ENCODE results near the gene LRRC9. TPM values are rescaled to one million over a fixed set of nuclear protein-coding genes. Genes with fewer than 3 reads are reported as not detected.

The LRRC9 gene
- total and polyA plus RNA-seq, 2 donors (not counting 3 experiments of a cell fraction or from before 2014, with no cell fraction given): not detected

DNA sequence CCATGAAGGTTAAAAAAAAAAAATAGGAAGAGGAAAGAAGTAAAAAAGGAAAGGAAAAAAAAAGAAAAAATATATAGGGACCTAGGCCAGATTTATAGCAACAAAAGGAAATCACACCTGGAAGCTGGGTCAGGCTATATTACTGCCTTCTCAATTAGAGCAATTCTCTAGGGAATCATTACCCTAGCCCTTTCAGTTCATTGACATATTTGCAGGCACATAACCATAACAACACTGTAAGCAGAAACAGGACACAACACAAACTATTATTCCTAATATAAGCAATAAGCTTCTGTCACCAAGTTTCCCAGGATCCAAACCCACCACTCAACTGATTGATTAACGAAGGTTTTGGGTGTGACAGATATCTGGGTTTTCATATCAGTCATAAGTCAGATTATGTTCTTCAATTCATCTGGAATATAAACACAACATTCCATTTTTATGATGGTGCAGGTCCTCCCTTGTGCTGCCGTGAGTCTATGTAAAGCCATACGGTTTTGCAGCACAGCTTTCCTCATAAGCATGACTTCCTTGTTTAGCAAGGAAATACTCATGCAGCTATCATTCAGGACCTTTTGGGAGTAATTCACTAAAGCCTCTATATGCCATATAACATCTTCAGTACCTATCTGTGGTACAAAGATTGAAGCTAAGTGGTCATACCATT lies 176.0 kb downstream of the LRRC9 start:
- no peak for TF ChIP-seq POLR2AphosphoS5 (IDR thresholded peaks at IDR 0.05; ENCODE audit: insufficient read depth, low read depth, low read length)
- no peak for TF ChIP-seq JUN (IDR thresholded peaks at IDR 0.05; ENCODE audit: borderline replicate concordance, insufficient read depth, insufficient read length, low read depth)
- no peak for TF ChIP-seq MYC (IDR thresholded peaks at IDR 0.05; ENCODE audit: low read depth, low read length)
- TF ChIP-seq GATA2 (IDR thresholded peaks at IDR 0.05; ENCODE audit: insufficient read depth, insufficient read length, low read depth, low read length): no peak
- TF ChIP-seq EZH2 (IDR thresholded peaks at IDR 0.05; ENCODE audit: borderline replicate concordance, low read depth, low read length, severe bottlenecking): no peak
- Histone ChIP-seq H2AFZ (ENCODE audit: low read depth, low read length) (no peak overlapping the region), H3K4me2 (ENCODE audit: insufficient read depth, low read length) (no peak overlapping the region), H3K9me3 (replicated peaks; ENCODE audit: control insufficient read depth, insufficient read depth, low read length) (no peaks in the 10 kb centered on the region), H3K79me2 (ENCODE audit: control insufficient read depth, insufficient read depth, low read length) (peaks cover 84% of the 10 kb centered on the region), H4K20me1 (replicated peaks; ENCODE audit: control insufficient read depth, extremely low read depth, insufficient read depth, low read length) (peaks cover 2% of the 10 kb centered on the region), H3K4me3 (replicated peaks in 1 of 3; ENCODE audit: insufficient read depth in 1 of 3, low read depth in 1 of 3, low read length in 3 of 3) (no peak overlapping the region), H3K27me3 (ENCODE audit: control insufficient read depth in 2 of 2, insufficient read depth in 2 of 2, low read length in 2 of 2) (no peaks in the 10 kb centered on the region), H3K4me1 (ENCODE audit: control insufficient read depth, extremely low read depth, insufficient read depth, low read length) (peaks cover 20% of the 10 kb centered on the region), H3K9ac (replicated peaks; ENCODE audit: extremely low read depth, insufficient read depth, low read length) (no peak overlapping the region), H3K27ac (ENCODE audit: insufficient read depth, low read depth, low read length) (no peak overlapping the region), H3K9me1 (replicated peaks; ENCODE audit: control insufficient read depth, extremely low read depth, insufficient read depth, low read length) (no peaks in the 10 kb centered on the region), H3K36me3 (ENCODE audit: control insufficient read depth in 2 of 2, extremely low read depth in 1 of 2, insufficient read depth in 2 of 2, low read length in 2 of 2) (peaks cover 0 to 5% of the 10 kb centered on the region in 2 experiments)
- dilution Hi-C loops (cut with MboI; ENCODE audit: extremely low pct_ligation_motif_present, low sequenced_read_pairs) (no loop called here), intact Hi-C loops (cut with micrococcal nuclease) (no loop called here)
- POLR2A ChIA-PET: no interaction called here
- DNase-seq (ENCODE audit: low read depth, low spot score) (no peak), FAIRE-seq (no peak)
- BruUV-seq (replicated peaks): no TSS peak
- CTCF ChIA-PET: no interaction called here

DNA sequence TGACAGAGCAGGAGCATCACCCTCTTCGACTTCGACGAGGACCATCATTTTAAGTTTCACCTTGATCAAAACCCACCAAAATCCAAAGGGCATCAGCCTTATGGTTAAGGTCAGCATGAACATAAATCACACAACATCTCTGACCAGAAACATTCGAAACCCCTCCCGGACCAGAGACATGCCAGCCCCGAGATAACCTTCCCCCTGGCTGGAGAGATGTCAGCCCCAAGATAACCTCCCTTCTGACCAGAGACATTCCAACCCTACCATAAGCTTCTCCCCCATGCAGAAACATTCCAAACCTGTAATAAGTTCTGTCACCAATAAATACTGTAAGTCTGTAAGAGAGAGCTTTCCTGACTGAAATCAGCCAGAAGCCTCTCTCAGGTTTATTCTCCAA lies 178.0 kb downstream of the LRRC9 start:
- dilution Hi-C loops (cut with MboI; ENCODE audit: extremely low pct_ligation_motif_present, low sequenced_read_pairs): no loop called here
- DNase-seq (ENCODE audit: low read depth, low spot score) (no peak), FAIRE-seq (no peak)
- Histone ChIP-seq H3K9me3 (replicated peaks; ENCODE audit: control insufficient read depth, insufficient read depth, low read length) (no peaks in the 10 kb centered on the region), H3K79me2 (ENCODE audit: control insufficient read depth, insufficient read depth, low read length) (peaks cover 92% of the 10 kb centered on the region), H4K20me1 (replicated peaks; ENCODE audit: control insufficient read depth, extremely low read depth, insufficient read depth, low read length) (peaks cover 2% of the 10 kb centered on the region), H3K27ac (ENCODE audit: insufficient read depth, low read depth, low read length) (no peak overlapping the region), H3K4me2 (ENCODE audit: insufficient read depth, low read length) (no peak overlapping the region), H3K4me3 (replicated peaks in 1 of 3; ENCODE audit: insufficient read depth in 1 of 3, low read depth in 1 of 3, low read length in 3 of 3) (no peak overlapping the region), H2AFZ (ENCODE audit: low read depth, low read length) (no peak overlapping the region), H3K27me3 (ENCODE audit: control insufficient read depth in 2 of 2, insufficient read depth in 2 of 2, low read length in 2 of 2) (no peaks in the 10 kb centered on the region), H3K9ac (replicated peaks; ENCODE audit: extremely low read depth, insufficient read depth, low read length) (no peak overlapping the region), H3K9me1 (replicated peaks; ENCODE audit: control insufficient read depth, extremely low read depth, insufficient read depth, low read length) (no peaks in the 10 kb centered on the region), H3K36me3 (ENCODE audit: control insufficient read depth in 2 of 2, extremely low read depth in 1 of 2, insufficient read depth in 2 of 2, low read length in 2 of 2) (peaks cover 0 to 5% of the 10 kb centered on the region in 2 experiments), H3K4me1 (ENCODE audit: control insufficient read depth, extremely low read depth, insufficient read depth, low read length) (peaks cover 17% of the 10 kb centered on the region)
- ChIA-PET POLR2A (no interaction called here), CTCF (no interaction called here)
- TF ChIP-seq EZH2 (IDR thresholded peaks at IDR 0.05; ENCODE audit: borderline replicate concordance, low read depth, low read length, severe bottlenecking) (no peak), GATA2 (IDR thresholded peaks at IDR 0.05; ENCODE audit: insufficient read depth, insufficient read length, low read depth, low read length) (no peak), JUN (IDR thresholded peaks at IDR 0.05; ENCODE audit: borderline replicate concordance, insufficient read depth, insufficient read length, low read depth) (no peak), POLR2A (IDR thresholded peaks at IDR 0.05; ENCODE audit: low read depth, low read length) (no peak), FOS (IDR thresholded peaks at IDR 0.05; ENCODE audit: borderline replicate concordance, insufficient read depth, low read length) (no peak), MYC (IDR thresholded peaks at IDR 0.05; ENCODE audit: low read depth, low read length) (no peak), POLR2AphosphoS5 (IDR thresholded peaks at IDR 0.05; ENCODE audit: insufficient read depth, low read depth, low read length) (no peak)
- TF ChIP-seq, protein P1, sequence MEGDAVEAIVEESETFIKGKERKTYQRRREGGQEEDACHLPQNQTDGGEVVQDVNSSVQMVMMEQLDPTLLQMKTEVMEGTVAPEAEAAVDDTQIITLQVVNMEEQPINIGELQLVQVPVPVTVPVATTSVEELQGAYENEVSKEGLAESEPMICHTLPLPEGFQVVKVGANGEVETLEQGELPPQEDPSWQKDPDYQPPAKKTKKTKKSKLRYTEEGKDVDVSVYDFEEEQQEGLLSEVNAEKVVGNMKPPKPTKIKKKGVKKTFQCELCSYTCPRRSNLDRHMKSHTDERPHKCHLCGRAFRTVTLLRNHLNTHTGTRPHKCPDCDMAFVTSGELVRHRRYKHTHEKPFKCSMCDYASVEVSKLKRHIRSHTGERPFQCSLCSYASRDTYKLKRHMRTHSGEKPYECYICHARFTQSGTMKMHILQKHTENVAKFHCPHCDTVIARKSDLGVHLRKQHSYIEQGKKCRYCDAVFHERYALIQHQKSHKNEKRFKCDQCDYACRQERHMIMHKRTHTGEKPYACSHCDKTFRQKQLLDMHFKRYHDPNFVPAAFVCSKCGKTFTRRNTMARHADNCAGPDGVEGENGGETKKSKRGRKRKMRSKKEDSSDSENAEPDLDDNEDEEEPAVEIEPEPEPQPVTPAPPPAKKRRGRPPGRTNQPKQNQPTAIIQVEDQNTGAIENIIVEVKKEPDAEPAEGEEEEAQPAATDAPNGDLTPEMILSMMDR (IDR thresholded peaks at IDR 0.05; ENCODE audit: extremely low read depth in 1 of 2, insufficient read depth in 1 of 2, low read depth in 1 of 2, low read length in 2 of 2): no peak
- TF ChIP-seq, protein P2, sequence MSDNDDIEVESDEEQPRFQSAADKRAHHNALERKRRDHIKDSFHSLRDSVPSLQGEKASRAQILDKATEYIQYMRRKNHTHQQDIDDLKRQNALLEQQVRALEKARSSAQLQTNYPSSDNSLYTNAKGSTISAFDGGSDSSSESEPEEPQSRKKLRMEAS (IDR thresholded peaks at IDR 0.05; ENCODE audit: insufficient read depth, insufficient read length): no peak
- intact Hi-C loops (cut with micrococcal nuclease): no loop called here
- no TSS peak for BruUV-seq (replicated peaks)
